Superior temporal gyrus (tissue), 1 donor: Measurements from ENCODE around the gene TRMT61A.
"Not testable (repeated sequence)": the region's sequence is repeated elsewhere in the genome, so short reads cannot be mapped to it uniquely, and the experiment has no call there.

Source experiments
- DNase-seq: peaks from one replicate; pipeline ENCODE4 v3.0.0-alpha.2; 2016; ENCODE audit errors: extremely low spot score

The TRMT61A gene

DNA sequence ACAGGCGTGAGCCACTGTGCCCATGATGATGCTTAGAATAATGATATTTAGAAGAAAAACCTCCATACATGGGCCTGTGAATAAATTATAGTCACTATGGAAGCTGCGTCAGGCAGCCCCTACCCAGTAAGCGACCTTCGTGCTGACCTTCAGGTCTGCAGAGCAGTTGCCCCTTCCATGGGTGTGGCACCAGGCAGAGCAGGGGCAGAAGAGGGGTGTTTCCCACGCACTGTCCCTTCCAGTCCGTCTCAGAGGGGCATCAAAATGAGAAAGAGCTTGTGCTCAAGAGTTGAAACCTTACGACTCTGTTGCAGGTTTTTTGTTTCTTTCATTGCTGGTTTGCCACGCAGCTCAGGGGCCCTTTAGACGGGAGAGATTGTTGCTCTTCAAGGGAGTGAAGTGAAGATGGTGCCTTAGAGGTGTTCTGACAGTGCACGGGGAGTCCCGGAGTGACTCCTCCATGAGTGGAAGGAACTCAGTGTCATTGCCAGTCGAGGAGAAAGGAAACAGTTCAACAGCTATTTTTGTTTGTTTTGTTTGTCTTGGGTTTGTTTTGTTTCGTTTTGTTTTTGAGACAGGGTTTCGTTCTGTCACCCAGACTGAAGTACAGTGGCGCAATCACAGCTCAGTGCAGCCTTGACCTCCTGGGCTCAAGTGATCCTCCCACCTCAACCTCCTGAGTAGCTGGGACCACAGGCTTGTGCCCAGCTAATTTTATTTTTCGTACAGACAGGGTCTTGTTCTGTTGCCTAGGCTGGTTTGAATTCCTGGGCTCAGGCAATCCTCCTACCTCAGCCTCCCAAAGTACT, 20.3 kb upstream of the TRMT61A start:
- no peak for DNase-seq

DNA sequence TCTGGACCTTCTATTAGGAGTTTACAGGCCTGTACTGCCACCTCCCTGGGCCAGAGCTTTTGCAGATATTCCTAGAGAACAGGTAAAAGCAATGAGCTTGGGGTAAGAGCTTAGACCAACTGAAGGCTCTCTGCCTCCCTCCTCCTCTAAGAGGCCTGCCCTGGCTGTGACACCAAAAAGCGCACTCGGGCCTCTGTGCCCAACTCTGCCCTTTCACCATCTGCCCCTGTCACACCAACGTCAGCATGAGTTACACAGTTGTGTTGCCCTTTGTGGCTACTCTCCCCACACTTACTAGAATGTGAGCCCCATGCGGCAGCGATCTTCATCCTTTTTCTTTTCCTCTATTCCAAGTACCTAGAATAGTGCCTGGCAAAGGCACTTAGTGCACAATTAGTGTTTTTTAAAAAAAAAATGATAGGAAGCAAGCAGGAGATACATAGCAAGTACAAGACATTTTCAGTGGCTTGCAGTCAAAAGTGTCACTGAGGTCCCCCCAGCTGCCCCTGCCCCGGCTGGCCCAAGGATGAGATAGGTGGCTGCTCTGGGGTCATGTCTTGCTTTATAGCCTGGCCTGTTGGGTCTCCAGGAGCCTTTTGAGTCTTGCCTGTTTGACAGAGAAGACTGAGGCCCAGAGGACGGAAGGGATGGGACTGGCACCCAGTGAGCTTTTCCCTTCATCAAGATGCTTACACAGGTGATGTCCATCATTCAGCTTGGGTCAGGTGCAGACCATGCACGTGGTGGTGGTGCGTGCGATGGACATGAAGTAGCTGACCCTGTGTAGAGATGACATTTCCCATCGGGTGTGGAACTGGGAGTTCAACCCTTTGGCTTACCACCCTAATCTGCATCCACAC, 18.9 kb upstream of the TRMT61A start:
- no peak for DNase-seq

DNA sequence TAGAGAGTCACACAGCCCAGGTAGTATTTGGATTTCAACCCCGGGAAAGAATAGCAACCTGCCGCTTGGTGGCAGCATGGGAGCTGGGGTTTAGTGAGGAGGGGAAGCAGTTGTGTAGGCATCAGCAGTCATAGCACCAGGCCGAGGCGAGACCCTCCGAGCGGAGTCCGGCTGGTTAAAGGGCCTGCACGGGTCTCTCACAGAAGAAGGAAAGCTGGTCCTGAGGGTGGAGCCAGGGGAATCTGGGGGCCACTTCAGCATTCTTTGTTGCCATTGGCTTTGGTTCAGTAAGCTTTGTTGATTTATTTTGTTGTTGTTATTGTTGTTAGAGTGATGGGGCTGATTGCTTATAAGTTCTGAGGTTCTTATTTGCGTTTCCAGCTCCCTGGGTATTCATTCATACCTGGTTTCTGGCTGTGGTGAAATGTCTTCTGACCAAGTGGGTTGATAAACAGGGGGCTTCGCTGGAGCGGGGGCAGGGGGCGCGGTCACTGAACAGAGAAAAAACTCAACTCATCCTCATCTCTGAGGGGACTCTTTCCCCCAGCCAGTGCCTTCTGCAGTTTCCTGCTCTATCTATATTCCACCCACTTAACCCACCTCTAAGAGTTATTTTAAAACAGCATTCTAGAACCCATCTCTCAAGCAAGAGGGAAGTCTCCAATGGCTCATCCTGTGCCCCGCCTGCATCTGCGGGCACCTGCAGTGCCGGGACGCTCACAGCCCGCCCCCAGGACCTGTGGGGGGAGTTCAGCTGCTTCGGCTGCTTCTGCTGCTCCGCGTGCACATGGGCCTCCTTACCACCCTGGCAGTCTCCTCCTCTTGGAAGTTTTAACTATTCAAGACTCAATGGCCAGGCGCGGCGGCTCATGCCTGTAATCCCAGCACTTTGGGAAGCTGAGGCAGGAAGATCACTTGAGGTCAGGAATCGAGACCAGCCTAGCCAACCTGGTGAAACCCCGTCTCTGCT, 18.0 kb upstream of the TRMT61A start:
- DNase-seq, result no peak

DNA sequence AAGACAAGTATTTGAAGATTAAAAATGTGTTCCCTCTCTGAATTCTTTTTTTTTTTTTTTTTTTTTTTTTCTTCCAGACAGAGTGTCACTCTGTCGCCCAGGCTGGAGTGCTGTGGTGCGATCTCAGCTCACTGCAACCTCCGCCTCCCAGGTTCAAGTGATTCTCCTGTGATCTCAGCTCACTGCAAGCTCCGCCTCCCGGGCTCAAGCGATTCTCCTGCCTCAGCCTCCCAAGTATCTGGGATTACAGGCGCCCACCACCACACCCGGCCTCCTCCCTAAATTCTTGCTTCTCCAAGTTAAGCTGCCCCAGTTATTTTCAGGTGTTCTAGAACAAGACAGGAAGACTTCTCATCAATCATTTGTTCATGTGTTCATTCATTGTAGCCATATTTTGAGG, 16.8 kb upstream of the TRMT61A start:
- DNase-seq, result not testable (repeated sequence)

DNA sequence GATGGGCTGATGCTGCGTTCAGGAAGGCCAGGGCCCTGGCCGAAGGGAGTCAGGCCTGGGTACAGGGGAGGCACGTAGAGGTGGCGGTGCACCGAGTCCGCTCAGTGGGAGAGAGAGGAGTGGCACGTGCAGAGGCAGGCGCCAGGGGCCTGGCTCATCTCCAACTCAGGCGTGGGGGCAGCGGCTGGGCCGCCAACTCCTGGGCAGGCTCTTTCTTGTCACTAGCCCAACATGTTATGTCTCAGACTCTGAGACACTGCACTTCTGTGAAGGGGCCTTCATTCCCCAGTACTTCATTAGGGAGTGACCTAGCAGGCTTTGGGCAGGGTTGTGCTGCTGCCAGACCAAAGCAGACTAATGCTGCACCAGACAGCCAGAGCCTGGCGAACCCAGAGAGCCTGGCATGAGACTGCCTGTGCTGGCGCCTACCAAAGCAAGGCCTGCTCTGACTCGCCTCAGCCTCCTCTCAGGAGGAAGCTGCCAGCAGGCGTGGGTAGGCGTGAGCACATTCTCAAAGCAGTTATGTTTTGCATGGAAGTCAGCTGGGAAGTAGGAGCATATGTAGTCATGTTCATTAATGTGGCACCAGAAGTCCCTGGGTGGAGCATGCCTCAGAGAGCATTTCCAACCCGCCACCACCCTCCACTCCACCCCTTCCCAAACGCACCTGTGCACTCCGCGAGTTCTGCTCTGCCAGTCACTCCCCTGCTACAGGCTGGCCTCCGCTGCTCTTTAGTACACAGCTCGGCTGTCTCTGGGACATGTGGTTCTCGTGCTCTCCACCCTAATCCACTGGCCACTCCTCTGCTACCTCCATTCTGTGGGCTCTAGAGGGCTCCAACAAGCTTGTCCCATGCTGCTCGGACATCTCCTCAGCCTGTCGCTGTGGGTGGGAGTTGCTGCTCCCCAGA, 16.0 kb upstream of the TRMT61A start:
- peak; percentile 73 for DNase-seq

DNA sequence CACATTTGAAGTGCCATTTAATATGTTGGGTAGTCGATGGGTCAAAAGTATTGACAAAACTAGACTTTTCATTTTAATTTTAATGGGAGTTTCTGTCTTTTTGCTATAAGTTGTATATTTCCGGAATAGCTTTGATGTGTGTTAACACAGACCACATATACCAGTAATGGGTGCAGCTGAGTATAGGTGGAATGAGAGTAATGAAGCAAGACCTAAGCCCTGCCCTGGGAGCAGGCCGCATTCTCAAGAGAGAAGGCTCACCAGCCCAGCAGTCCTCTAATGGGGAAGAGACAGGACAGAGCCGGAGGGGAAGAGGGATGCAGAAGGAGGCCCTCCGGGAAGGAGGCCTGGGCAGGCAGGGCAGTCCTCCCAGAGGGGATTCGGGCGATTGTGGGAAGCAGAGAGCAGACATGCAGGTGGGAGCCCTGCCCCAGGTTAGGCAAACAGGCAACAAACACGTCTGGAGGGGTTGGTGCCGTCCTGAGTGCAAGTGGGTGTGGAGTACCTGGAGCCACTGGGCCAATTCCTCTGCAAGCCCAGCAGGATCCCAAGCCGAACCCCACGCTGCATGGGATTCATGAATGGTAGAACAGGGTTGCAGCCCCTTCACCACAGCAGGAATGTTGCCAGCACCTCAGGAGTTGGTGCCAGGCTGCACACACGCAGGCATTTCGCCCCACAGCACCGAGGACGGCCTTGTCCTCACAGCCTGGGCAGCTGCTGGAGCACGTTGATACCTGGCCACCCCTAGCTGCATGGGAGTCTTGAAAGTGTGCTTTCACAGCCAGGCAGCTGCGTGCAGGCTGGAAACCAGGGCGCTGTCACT, 14.2 kb upstream of the TRMT61A start:
- no peak for DNase-seq

DNA sequence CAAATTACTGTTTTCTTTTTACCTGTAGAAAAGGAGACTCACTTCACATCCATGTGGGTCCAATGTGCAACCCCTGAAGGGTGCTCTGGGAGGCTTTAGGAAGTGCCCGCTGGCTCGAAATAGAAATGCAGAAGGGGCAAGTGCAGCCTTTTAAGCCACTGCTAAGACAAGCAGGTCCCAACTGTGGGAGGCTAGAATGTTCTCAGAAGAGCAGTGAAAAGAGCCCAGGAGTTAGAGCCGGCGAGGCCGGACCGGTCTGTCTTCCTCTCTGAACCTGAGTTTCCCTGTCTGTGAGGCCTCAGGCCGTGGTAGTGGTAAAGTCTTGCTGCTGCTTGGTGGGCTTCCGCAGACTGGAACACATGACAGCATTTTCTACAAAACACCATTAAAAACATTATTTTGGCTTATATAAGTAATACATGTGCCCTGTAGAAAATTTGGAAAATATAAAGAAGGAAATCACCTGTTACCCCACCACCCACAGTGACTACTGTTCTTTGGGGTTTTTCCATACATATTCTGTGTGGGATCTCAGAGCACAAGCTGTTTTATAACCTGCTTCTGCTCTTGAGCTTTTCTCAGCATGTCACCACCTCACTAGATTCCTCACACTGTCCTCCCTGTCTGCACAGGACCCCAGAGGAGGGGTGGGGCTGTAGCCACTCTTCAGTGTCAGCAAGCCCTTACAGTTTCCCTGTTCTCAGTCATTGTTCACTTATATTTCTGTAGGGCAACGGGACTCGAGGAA, 12.4 kb upstream of the TRMT61A start:
- DNase-seq, result peak; percentile 57

DNA sequence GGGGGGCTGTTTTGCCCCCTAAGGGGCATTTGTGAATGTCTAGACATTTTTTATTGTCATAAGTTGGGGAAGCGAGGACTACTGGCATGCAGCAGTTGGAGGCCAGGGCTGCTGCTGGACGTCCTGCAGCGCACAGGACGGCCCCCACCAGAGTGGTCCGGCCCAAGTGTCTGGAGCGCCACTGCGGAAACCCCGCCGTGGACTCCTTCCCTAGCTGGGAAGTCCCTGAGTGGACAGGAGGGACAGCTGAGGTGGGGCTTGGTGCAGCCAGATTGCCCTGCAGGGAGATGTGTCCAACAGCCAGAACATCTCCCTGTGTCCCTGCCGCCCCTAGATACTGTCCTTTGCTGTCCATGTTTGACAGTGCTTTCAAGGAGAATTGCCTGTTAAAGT, 11.8 kb upstream of the TRMT61A start:
- no peak for DNase-seq

DNA sequence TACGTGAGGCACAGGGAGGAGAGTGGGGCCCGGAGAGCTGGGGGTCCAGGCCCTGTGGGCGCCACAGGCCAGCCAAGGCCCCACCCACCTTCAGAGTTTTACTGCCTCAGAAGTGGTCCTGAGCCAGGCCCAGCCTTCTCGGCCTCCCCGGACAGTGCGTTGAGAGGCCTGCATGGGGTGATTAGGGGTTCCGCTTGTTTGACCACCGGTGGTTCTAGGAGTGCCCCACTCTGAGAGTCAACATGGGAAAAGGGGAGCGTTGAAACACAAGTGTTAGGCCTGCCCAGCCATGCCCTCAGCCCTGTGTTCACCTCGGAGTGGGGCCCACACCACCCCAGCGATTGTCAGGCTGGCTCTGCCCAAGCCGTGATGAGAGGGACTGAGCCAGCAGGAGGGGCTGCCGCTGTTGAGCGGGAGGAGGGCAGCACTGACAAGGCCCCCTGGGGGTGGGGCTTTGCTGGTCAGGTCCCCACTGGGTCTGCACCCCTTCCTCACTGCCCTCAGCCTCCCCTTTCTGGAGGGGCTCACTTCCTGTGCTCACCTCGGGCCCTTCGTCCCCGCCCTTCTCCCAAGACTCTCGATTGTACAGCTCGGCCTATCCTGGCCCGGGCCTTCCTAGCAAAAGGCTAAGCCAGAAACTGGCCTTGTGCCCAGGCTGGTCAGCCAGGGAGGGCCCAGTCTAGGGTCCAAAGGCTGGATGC, 11.1 kb upstream of the TRMT61A start:
- no peak for DNase-seq

DNA sequence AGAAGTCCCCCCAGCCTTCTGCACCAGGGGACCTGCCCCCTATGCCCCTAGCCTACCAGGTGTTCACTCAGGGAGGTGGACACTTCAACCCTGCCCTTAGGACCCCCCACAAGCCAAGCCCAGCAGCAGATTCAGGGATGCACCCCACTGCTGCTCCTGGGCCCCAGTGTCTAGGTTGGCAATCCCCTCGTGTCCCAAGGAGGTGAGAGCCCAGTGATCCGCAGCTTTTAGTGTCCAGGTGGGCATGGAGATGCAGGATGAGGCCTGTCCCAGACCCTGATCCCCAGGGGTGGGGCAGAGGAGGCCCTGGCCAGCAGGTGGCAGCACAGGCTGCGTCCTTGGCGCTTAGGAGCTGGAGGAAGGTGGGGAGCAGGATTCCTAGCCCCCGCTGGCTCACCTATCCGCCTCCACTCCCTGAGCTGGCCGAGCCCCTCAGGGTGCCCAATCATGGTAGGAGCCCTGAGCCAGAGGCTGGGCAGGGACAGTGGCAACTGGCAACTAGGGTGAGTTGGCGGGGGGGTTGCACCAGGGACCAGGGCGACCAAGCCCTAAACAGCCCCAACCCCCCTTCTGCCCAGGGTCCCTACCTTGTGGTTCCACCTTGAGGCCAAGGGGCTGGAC, 10.5 kb upstream of the TRMT61A start:
- peak; percentile 78 for DNase-seq

DNA sequence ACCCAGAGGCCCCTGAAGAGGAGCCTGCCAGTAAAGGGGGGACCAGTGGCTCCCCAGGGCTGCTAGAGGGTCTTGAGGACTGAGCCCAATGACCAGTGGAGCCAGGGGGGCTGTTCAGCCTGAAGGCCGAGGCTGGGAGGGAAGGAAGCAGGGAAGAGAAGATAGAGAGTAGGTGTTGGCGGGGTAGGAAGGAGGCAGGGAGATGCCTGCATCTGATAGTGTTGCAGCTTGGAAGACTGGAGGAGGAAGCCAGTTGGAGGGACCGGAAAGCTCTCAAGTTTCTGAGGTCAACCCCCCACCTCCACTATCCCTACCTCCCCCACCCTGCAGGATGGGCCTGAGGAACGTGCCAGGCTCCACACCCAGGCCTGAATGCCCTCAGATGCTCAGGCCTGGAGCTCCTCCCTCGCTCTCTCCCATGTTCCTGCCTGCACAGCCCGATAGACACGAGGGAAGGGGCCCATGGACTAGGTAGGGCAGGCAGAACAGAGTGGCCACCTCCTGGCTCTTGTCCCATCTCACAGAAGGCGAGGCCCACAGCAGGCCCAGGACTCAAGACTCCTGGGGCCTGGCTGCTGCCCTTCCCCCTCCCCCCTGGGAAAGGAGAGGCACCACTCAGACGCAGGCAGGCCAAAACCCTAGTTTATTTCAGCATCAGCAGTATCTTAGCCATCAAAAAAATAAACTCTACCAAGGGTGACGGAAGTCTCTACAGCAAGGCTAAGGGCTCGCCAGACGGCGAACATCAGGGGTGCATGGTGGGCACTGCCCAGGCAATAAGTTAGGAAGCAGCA, 9.8 kb upstream of the TRMT61A start:
- no peak for DNase-seq

DNA sequence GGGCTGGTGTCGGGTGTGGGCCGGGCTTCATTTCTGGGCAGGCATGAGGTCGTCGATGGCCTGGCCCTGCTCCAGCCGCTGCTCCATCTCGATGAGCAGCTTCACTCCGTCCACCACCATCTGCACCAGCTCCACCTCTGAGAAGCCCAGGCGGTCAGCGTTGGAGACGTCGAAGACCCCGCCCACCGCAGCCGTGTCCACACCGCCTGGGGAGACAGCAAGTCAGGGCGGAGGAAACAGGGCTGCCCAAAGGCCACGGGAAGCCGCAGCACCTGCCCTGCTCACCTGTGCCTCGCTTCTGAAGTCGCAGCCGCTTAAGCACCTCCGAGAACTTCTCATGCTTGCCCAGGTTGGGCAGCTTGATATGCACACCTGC, 9.2 kb upstream of the TRMT61A start:
- DNase-seq, result no peak

DNA sequence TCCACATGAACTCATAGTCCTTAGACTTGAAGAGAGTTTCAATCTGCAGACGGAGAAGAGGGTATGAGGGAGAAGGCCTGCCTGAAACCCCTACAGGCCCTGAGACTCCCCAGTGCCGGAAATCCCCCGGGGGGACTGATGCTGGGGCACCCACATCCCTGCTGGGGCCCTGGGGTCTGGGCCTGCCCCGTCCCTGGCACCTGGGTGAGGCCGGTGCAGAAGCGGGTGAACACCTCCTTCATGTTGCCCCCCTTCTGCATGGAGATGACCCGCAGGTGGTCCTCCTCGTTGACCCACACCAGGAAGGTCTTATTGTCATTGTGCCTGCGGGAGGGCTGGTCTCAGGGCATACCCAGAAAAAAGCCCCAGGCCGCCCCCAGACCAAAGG, 8.7 kb upstream of the TRMT61A start:
- no peak for DNase-seq

DNA sequence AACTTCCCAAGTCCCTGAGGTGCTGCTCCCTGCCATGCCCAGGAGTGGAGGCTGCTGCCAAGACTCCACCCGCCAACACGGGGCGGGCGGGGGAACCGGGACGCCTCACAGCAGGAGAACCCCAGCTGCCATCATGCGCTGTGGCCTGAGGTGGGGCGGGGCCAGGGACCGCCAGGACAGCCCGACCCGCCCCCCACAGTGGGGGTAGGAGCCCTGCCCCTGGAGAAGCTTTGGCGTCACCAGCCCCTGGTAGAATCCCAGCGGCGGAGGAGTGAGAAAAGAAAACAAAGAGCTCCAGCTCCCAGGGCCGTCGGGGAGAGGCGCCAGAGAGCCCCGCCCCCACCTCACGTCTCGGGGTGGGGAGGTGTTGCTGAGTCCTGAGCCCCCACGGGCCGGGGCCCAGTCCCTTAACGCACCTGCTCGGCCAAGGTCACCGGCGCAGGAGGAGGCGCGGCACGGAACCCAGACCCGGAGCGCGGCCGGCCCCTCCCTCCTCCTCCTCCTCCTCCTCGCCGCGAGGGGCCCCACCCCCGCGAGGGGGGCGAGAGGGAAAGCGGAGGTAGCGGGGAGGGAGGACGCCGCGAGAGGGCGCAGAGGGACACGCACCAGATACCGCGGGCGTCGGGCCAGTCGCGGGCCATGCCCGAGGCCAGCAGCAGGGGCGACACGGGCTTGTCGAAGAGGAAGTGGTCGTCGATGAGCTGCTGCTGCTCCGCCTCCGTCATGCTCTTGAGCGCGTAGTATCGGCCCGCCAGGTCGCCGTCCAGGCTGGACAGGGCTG, 8.1 kb upstream of the TRMT61A start:
- peak; percentile 80 for DNase-seq

DNA sequence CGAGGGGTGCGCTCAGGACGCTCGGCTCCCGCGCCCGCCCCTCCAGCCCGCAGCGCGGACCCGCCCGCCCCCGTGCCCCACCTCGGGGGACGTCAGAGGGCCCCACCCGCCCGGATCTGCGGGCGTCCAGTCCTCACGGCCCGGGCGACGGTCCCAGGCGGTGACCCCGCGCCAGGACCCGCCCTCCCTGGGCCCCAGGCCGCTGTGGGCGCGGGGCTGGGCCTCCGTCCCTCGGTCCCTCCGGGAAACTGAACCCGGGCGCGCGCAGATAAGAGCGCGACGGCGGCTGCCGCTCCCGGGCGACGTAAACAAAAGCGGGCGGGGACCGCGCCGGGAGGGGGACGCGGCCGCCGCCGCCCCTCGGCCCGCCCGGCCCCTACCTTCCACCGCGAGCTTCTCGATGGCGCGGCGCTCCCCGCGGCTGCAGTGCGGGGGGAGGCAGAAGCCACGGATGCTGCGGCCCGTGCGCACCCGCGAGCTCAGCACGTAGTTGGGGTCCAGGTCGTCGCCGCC, 7.5 kb upstream of the TRMT61A start:
- DNase-seq, result no peak

DNA sequence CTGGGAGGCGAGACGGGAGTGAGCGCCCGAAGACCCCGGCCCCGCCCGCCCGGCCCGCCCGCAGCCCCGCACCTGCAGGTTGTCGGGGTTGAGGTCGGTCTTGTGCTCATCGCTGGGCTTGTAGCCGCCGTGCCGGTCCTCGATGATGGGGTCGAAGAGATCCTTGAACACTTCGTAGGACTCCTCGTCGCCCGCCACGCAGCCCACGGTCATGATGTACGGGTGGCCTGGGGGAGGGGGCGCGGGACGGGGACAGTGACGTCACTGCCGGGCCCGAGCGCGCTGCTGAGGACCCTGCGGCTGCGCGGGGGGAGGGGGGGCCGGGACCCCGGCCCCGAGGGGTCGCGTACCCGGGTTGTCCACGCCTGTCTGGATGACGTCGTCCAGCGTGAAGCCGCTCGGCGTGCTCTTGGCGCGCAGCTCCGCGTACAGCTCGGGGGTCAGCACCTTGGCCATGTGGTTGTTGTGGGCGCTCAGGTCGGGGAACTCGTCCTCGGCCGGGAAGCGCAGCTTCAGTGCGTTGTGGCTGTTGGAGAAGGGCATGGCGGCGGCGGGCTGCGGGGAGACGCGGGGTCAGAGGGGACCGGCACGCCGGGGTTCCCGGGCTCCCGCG, 6.9 kb upstream of the TRMT61A start:
- peak; percentile 8 for DNase-seq
